Fibroblast of mammary gland (primary cell): ENCODE data around the gene NACAD.
"Not testable (repeated sequence)": the region's sequence is repeated elsewhere in the genome, so short reads cannot be mapped to it uniquely, and the experiment has no call there.

ENCODE experiments used
- DNase-seq: peaks from one replicate; pipeline ENCODE4 v3.0.0-alpha.2; 2010; ENCODE audit warnings: low read depth
- H3K4me3 ChIP-seq: 2 replicates; pipeline ENCODE4 v1.5.1; 2011; ENCODE audit warnings: low read depth, mild to moderate bottlenecking, low read length, moderate library complexity; ENCODE audit not compliant: control insufficient read depth
- TF ChIP-seq, protein P1 (sequence below): conservative IDR thresholded peaks from 2 replicates; pipeline ENCODE4 v1.5.1; 2011; ENCODE audit warnings: low read depth, low read length, inconsistent platforms; ENCODE audit not compliant: control insufficient read depth, insufficient read depth

Gene NACAD

GRCh38 chr7:45116048-45116447, 27.3 kb upstream of the NACAD start:
- TF ChIP-seq, protein P1, sequence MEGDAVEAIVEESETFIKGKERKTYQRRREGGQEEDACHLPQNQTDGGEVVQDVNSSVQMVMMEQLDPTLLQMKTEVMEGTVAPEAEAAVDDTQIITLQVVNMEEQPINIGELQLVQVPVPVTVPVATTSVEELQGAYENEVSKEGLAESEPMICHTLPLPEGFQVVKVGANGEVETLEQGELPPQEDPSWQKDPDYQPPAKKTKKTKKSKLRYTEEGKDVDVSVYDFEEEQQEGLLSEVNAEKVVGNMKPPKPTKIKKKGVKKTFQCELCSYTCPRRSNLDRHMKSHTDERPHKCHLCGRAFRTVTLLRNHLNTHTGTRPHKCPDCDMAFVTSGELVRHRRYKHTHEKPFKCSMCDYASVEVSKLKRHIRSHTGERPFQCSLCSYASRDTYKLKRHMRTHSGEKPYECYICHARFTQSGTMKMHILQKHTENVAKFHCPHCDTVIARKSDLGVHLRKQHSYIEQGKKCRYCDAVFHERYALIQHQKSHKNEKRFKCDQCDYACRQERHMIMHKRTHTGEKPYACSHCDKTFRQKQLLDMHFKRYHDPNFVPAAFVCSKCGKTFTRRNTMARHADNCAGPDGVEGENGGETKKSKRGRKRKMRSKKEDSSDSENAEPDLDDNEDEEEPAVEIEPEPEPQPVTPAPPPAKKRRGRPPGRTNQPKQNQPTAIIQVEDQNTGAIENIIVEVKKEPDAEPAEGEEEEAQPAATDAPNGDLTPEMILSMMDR, result no peak
- no peak for DNase-seq
- H3K4me3 ChIP-seq, result no peak overlapping the region

DNA sequence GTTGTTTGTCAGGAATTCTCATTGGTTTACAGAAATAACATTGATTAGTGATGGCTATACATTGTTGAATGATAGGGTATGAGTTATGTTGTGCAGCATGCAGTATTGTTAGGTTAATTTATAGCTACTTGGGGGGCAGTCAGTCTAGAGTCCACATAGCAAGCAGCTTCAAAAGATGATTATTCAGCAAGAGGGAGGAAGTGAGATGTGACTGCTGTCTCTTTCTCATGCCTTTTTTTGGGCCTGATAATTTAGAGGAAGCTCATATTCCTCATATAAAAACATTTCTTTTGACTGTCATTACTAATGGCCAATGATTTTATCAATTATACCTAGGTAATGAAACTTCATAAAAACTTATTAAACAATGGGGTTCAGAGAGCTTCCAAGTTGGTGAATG, 26.2 kb upstream of the NACAD start:
- DNase-seq, result no peak
- H3K4me3 ChIP-seq, result no peak overlapping the region
- TF ChIP-seq, protein P1, result no peak

DNA sequence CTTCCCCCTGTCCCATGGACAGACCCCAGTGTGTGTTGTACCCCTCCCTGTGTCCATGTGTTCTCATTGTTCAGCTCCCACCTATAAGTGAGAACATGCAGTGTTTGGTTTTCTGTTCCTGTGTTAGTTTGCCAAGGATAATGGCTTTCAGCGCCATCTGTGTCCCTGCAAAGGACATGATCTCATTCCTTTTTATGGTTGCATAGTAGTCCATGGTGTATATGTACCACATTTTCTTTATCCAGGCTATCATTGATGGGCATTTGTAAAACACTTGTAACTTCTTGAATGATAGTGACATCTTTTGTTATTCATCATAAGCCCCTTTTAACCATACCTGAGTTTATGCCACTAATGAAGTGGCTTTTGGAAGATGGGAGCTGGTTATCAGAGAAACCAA, 25.5 kb upstream of the NACAD start:
- DNase-seq, H3K4me3 ChIP-seq: not testable (repeated sequence)

GRCh38 chr7:45112648-45113047, 23.9 kb upstream of the NACAD start:
- H3K4me3 ChIP-seq, result no peak overlapping the region
- TF ChIP-seq, protein P1, result no peak
- DNase-seq, result peak; percentile 18

- TF ChIP-seq, protein P1, result peak; percentile 25
- DNase-seq, result peak; percentile 89
- peak within 1 kb of the TSS; percentile 93 for H3K4me3 ChIP-seq
These were observed 22.8 kb upstream of the NACAD start, which contains the start of gene TBRG4 for GRCh38 chr7:45111298-45112223. Gene TBRG4 (minus strand): TSS chr7:45111697. CDS start chr7:45109237, 2,460 bp downstream.

GRCh38 chr7:45108863-45109262, 20.1 kb upstream of the NACAD start:
- H3K4me3 ChIP-seq, result no peak overlapping the region
- TF ChIP-seq, protein P1, result no peak
- DNase-seq, result no peak

DNA sequence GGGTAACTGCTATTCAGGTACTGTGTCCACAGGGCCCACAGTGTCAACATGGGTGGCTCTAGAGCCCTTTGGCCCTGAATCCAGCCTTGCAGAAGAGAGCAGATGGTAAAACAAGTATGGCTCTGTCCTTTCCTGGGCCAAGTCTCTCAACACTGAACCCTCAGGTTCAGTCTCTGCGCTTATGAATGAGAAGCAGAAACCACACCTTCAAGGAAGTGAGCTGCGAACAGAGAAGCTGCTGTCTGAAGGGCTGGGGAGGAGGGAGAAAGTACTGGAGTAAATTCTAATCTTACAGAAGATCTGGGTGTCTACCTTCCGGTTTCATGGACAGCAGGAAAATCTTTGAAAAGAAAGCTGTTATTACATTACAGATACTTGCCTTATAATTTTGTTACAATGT, 18.6 kb upstream of the NACAD start:
- DNase-seq, result no peak
- TF ChIP-seq, protein P1, result no peak
- H3K4me3 ChIP-seq, result no peak overlapping the region
